ENCODE results near the gene ZC3H4. TPM values are rescaled to one million over a fixed set of nuclear protein-coding genes. Genes with fewer than 3 reads are reported as not detected.

The ZC3H4 gene
- total RNA-seq, 1 experiment from 2014 or later, result 45.1 TPM

GRCh38 chr19:47107202-47107952, 6.2 kb downstream of the ZC3H4 start:
- no peak overlapping the region for H2AFZ ChIP-seq (ENCODE audit: low read depth, low read length, poor library complexity, severe bottlenecking)
- H3K27ac ChIP-seq (ENCODE audit: low read depth, low read length), result no peak overlapping the region
- no peak overlapping the region for H3K9ac ChIP-seq (ENCODE audit: low read length)
- BruUV-seq (replicated peaks), result no TSS peak
- ChIA-PET CTCF (interaction anchor here (1.1 kb wide), 1 partner anchor 18 kb away, joined by 3 read pairs; no protein-coding TSS in a partner anchor), POLR2A (no interaction called here), RAD21 (ENCODE audit: low non-redundant PET in 1 of 2, low total read pairs in 2 of 2, uncharacterized antibody in 2 of 2, unreplicated experiment in 2 of 2) (no interaction called here)
- H3K36me3 ChIP-seq (ENCODE audit: control insufficient read depth in 1 of 2, insufficient read depth in 2 of 2, low read length in 2 of 2), result peaks cover 2 to 12% of the 10 kb centered on the region in 2 experiments; a peak in 1 of 4 replicates
- H3K9me2 ChIP-seq (ENCODE audit: insufficient read depth), result no peaks in the 10 kb centered on the region
- peak overlapping the region; percentile 1; the same call in 1 of the 2 replicates for H3K4me2 ChIP-seq (ENCODE audit: low read length)
- peaks cover 10 to 36% of the 10 kb centered on the region in 2 experiments for H3K4me1 ChIP-seq (ENCODE audit: control insufficient read depth in 1 of 2, insufficient read depth in 2 of 2, low read length in 2 of 2)
- no peaks in the 10 kb centered on the region for H3K9me3 ChIP-seq (ENCODE audit: control insufficient read depth in 1 of 2, insufficient read depth in 1 of 2, low read depth in 1 of 2, low read length in 2 of 2)
- intact Hi-C loops (cut with micrococcal nuclease), result no loop called here
- peaks cover 66% of the 10 kb centered on the region for H3K79me2 ChIP-seq (ENCODE audit: insufficient read depth, low read length)
- H4K20me1 ChIP-seq (ENCODE audit: insufficient read depth), result no peaks in the 10 kb centered on the region
- no peak for ATAC-seq
- H3K27me3 ChIP-seq (ENCODE audit: insufficient read depth, low read length), result no peaks in the 10 kb centered on the region
- no peak for TF ChIP-seq EGR1 (IDR thresholded peaks at IDR 0.05; ENCODE audit: low read depth)
- no peak for TF ChIP-seq SIN3A (IDR thresholded peaks at IDR 0.05; ENCODE audit: low read depth)
- no peak for TF ChIP-seq ZBTB33 (IDR thresholded peaks at IDR 0.05; ENCODE audit: extremely low read depth, insufficient replicate concordance, low read length)
- TF ChIP-seq MAX (IDR thresholded peaks at IDR 0.05), result no peak
- TF ChIP-seq FOSL1 (IDR thresholded peaks at IDR 0.05; ENCODE audit: low read depth), result no peak
- TF ChIP-seq EZH2phosphoT487 (IDR thresholded peaks at IDR 0.05; ENCODE audit: borderline replicate concordance), result no peak
- TF ChIP-seq ELF1 (IDR thresholded peaks at IDR 0.05; ENCODE audit: borderline replicate concordance, low read depth), result no peak
- TF ChIP-seq, protein P1, sequence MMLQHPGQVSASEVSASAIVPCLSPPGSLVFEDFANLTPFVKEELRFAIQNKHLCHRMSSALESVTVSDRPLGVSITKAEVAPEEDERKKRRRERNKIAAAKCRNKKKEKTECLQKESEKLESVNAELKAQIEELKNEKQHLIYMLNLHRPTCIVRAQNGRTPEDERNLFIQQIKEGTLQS (IDR thresholded peaks at IDR 0.05), result no peak
- no peak for TF ChIP-seq TCF7L2 (IDR thresholded peaks at IDR 0.05; ENCODE audit: borderline replicate concordance, extremely low read depth, insufficient read depth, insufficient read length)
- no peak for TF ChIP-seq ZFX (IDR thresholded peaks at IDR 0.05)
- no peak overlapping the region for H3K4me3 ChIP-seq (replicated peaks in 1 of 2; ENCODE audit: low read depth in 1 of 2, low read length in 2 of 2)
- no peak for DNase-seq (ENCODE audit: low read depth, low spot score)
